Measurements from ENCODE around the gene TEX38.

Gene TEX38

DNA sequence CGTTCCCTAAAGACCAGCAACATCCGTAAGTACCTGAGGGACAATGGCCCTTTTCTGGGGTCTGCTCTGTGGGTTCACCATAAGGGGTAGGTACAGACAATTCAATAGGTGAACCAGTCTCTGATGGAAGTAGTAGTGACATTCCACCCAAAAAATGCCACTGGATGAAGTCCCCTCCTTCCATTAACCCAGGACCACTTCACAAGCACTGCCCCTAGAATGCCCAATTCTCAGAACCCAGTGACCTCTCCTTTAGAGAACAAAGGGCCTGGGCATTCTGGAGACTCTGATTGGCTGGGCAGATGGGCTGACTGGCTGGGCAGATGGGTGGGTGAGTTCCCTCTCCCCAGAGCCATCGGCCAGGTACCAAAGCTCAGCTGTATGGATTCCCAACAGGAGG is at the start of gene TEX38:
Gene TEX38 (plus strand): TSS at position 301 of the 400 bp plus-strand sequence. CDS start 81 bp downstream, at position 382.
- no peak for TF ChIP-seq ZNF274 (IDR thresholded peaks at IDR 0.05; ENCODE audit: low read depth, low read length)
- no peak within 1 kb of the TSS for H3K4me3 ChIP-seq (ENCODE audit: low read length)

DNA sequence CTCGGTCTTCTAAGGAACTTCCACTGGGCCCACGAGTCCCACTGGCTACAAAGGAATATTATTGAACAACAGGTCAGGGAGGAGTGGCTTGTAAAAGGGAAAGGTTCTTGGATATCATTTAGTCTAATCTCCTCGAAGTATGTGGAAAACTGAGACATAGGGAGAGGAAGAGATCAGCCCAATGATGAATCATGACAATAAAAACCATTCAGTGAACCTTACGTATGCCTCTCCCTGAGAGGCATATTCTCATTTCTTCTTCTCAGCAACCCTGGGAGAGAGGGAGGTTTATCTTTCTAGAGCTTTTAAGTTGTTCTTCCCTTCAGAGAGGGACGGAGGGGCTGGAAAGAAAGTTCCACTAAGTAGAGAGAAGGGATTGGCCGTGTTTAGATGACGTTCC is 49.7 kb upstream of the TEX38 start:
- no peak overlapping the region for H3K4me3 ChIP-seq (ENCODE audit: low read length)
- no peak for TF ChIP-seq ZNF274 (IDR thresholded peaks at IDR 0.05; ENCODE audit: low read depth, low read length)

GRCh38 chr1:46622344-46622743 is 49.3 kb upstream of the TEX38 start:
- no peak for TF ChIP-seq ZNF274 (IDR thresholded peaks at IDR 0.05; ENCODE audit: low read depth, low read length)
- H3K4me3 ChIP-seq (ENCODE audit: low read length): no peak overlapping the region

- no peak for TF ChIP-seq ZNF274 (IDR thresholded peaks at IDR 0.05; ENCODE audit: low read depth, low read length)
Measured at GRCh38 chr1:46623743-46624644, 47.7 kb upstream of the TEX38 start.

GRCh38 chr1:46630719-46631118 is 40.9 kb upstream of the TEX38 start:
- no peak overlapping the region for H3K4me3 ChIP-seq (ENCODE audit: low read length)
- no peak for TF ChIP-seq ZNF274 (IDR thresholded peaks at IDR 0.05; ENCODE audit: low read depth, low read length)

More at GRCh38 chr1:46623743-46624644, 47.7 kb upstream of the TEX38 start:
- no peak overlapping the region for H3K4me3 ChIP-seq (ENCODE audit: low read length)

DNA sequence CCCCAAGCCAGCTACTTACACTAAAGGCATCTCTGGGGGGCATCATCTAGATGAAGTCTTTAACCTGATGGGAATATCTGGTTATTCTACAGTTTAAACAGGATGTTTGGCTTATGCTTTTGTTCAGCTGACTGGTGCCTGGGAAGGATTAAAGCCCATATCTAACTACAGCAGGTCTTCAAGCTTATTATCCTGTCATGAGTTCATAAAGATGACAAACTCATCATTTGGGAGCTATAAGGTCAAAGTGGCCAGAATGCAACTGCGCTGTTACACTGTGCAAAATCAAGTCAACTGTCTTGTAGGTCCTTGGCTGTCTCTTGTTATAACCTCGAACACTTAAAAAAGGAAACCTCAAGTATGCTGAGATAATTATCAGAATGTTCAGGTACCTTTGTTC is 36.4 kb upstream of the TEX38 start:
- no peak for TF ChIP-seq ZNF274 (IDR thresholded peaks at IDR 0.05; ENCODE audit: low read depth, low read length)
- no peak overlapping the region for H3K4me3 ChIP-seq (ENCODE audit: low read length)

DNA sequence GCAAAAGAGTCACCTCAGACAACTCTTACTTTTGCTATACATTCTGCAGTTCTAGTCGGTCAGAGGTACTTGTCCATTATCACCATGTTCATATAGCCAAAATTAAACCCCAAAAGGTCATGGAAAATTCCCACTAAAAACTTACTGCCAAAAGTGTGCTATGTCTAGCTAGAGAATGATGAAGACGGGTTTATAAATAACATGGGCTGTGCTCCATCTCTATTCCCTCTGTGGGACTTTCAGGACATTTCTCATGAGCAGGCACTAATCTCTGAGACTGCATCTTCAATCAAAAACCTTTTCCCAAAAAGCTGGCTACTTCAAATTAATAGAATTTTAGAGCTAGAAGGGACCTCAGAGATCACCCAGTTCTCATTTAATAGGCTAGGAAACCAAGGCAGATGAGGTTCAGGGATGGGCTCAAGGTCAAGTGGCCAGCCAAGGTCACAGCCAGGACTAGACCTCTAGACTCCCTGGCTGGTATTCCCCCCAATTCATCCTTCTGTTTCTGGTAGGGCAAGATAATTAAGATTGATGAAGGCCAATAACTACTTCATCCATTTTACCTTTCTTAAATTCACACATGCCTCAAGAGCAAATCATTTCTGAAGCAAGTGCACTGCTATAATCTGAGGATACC is 34.1 kb upstream of the TEX38 start:
- no peak for TF ChIP-seq ZNF274 (IDR thresholded peaks at IDR 0.05; ENCODE audit: low read depth, low read length)
- H3K4me3 ChIP-seq (ENCODE audit: low read length): no peak overlapping the region

GRCh38 chr1:46638921-46639320 is 32.7 kb upstream of the TEX38 start:
- TF ChIP-seq ZNF274 (IDR thresholded peaks at IDR 0.05; ENCODE audit: low read depth, low read length): no peak
- H3K4me3 ChIP-seq (ENCODE audit: low read length): no peak overlapping the region

DNA sequence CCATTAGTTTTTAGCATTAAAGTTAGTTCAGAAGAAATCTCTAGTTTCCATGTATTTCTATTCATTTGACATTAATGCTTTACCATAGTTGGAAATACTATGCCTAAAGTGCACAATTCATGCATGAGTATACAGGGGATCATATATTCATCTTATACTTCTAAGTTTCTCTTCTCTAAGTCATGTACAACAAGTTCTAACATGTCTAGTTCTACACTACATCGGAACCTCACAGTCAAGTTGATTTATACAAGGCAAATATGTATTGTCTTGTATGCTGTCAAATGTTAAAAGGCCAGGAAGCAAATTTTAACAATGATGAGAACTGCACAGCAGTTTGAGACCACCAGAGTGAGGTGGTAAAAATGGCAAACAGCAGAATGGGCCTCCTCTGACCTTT is 32.1 kb upstream of the TEX38 start:
- TF ChIP-seq ZNF274 (IDR thresholded peaks at IDR 0.05; ENCODE audit: low read depth, low read length): no peak

GRCh38 chr1:46642115-46642680 is 29.5 kb upstream of the TEX38 start:
- TF ChIP-seq ZNF274 (IDR thresholded peaks at IDR 0.05; ENCODE audit: low read depth, low read length): no peak
- no peak overlapping the region for H3K4me3 ChIP-seq (ENCODE audit: low read length)

More for the DNA sequence above, 32.1 kb upstream of the TEX38 start:
- H3K4me3 ChIP-seq (ENCODE audit: low read length): no peak overlapping the region

- no peak for TF ChIP-seq ZNF274 (IDR thresholded peaks at IDR 0.05; ENCODE audit: low read depth, low read length)
- H3K4me3 ChIP-seq (ENCODE audit: low read length): no peak overlapping the region
Measured at GRCh38 chr1:46643368-46643775, 28.3 kb upstream of the TEX38 start.

DNA sequence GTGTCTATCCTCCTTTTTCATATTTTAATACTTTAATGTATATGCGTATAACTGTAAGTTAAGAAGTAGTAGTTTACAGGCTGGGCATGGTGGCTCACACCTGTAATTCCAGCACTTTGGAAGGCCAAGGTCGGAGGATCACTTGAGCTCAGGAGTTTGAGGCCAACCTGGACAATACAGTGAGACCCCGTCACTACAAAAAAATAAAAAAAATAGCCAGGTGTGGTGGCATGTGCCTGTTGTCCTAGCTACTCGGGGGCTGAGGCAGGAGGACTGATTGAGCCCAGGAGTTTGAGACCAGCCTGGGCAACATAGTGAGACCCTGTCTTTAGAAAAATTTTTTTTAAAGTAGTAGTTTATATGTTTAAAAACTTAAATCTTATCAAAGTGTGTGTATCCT is 25.8 kb upstream of the TEX38 start:
- no peak overlapping the region for H3K4me3 ChIP-seq (ENCODE audit: low read length)
- no peak for TF ChIP-seq ZNF274 (IDR thresholded peaks at IDR 0.05; ENCODE audit: low read depth, low read length)

DNA sequence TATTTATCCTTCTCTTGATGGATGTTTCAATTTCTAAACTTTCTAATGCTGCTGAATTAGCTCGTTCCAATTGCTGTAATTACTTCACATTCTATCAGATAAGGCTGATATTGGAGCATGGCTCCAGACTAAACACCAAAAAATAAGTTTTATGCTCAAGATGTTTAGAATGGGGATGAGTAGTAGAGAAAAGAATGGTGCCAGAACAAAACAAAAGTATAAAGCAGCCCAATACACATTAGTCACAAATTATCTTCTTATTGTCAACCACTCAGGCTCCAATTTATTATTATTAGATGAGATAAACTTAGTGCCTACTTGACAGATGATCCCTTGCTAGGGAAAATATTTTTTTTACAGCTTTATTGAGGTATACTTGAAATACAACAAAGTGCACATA is 25.3 kb upstream of the TEX38 start:
- H3K4me3 ChIP-seq (ENCODE audit: low read length): no peak overlapping the region
- TF ChIP-seq ZNF274 (IDR thresholded peaks at IDR 0.05; ENCODE audit: low read depth, low read length): no peak

DNA sequence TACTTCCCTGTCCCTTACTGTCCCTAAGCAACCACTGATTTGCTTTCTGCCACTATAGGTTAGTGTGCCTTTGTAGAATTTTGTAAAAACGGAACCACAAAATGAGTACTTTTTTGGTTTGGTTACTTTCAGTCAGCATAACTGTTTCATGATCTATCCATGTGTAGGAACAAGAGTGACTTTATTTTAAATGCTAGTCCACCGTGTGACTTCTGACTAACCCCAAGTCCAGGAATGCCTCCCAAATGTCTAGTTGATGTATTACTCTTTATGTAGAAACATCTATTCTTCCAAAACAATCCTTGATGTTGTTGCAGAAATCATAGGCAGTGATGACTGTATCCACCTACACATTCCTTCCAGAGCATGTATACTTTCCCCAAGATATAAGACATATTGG is 24.8 kb upstream of the TEX38 start:
- no peak overlapping the region for H3K4me3 ChIP-seq (ENCODE audit: low read length)
- TF ChIP-seq ZNF274 (IDR thresholded peaks at IDR 0.05; ENCODE audit: low read depth, low read length): no peak

DNA sequence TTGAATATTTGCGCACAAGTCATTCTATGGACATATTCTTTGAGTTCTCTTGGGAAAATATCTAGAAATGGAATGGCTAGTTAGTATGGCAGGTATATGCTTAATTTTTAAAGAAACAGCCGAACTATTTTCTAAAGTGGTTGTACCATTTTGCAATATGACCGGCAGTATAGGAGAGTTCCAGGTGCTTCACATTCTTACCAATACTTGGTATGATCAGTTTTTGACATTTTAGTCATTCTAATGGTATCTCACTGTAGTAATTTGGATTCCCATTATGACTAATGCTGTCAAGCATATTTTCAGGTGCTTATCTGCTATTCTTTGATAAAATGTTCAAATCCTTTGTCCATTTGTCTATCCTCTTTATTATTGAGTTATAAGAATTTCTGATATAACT is 24.0 kb upstream of the TEX38 start:
- no peak overlapping the region for H3K4me3 ChIP-seq (ENCODE audit: low read length)
- TF ChIP-seq ZNF274 (IDR thresholded peaks at IDR 0.05; ENCODE audit: low read depth, low read length): no peak

All from GM08714 (cell line).